Measurements from ENCODE around the gene IFI6. TPM values are rescaled to one million over a fixed set of nuclear protein-coding genes. Genes with fewer than 3 reads are reported as not detected.
"Not testable (repeated sequence)": the region's sequence is repeated elsewhere in the genome, so short reads cannot be mapped to it uniquely, and the experiment has no call there.

The IFI6 gene
- total RNA-seq, 1 experiment from 2014 or later: 4.3 TPM

- H3K9me3 ChIP-seq (ENCODE audit: control insufficient read depth, low read depth, low read length): no peaks in the 10 kb centered on the region
- Mint-ChIP-seq H3K4me1 (no peaks in the 10 kb centered on the region), H3K36me3 (ENCODE audit: insufficient read depth in 1 of 3, low read depth in 3 of 3) (peaks cover 0 to 8% (median 2%) of the 10 kb centered on the region in 3 experiments; a peak in 2 of 7 replicates), H3K27ac (no peak overlapping the region), H3K9me3 (peaks cover 11 to 16% of the 10 kb centered on the region in 2 experiments), H3K4me3 (no peak overlapping the region), H3K27me3 (ENCODE audit: low read depth) (peaks cover 3% of the 10 kb centered on the region)
- no peak overlapping the region for H2BK15ac ChIP-seq (ENCODE audit: low read depth, low read length)
- H3K4ac ChIP-seq (ENCODE audit: low read depth, low read length): no peak overlapping the region
- no peak for TF ChIP-seq CTCF (conservative IDR thresholded peaks at IDR 0.05)
- H3K79me2 ChIP-seq (ENCODE audit: insufficient read depth, low read length): no peaks in the 10 kb centered on the region
- no peaks in the 10 kb centered on the region for H3K23me2 ChIP-seq (ENCODE audit: insufficient read length, low read depth, low read length, poor library complexity, severe bottlenecking)
- no peak overlapping the region for H3T11ph ChIP-seq (ENCODE audit: low read length)
- no peak overlapping the region for H4K91ac ChIP-seq (ENCODE audit: insufficient read length, low read depth, low read length)
- no peak overlapping the region for H3K9ac ChIP-seq (ENCODE audit: extremely low read depth, insufficient read length, low read length)
- no peaks in the 10 kb centered on the region for H3K79me1 ChIP-seq (ENCODE audit: insufficient read depth, low read depth, low read length, poor library complexity, severe bottlenecking)
- H4K5ac ChIP-seq (ENCODE audit: insufficient read length, low read depth, low read length): no peak overlapping the region
- no peak overlapping the region for H3K4me2 ChIP-seq (ENCODE audit: insufficient read depth, insufficient read length, low read length)
- H2BK5ac ChIP-seq (ENCODE audit: insufficient read length, low read length): no peak overlapping the region
- H3K4me1 ChIP-seq (ENCODE audit: insufficient read depth, low read length): no peaks in the 10 kb centered on the region
- no peak for DNase-seq
- H3K23ac ChIP-seq (ENCODE audit: insufficient read length, low read depth, low read length): no peak overlapping the region
- H2BK12ac ChIP-seq (ENCODE audit: insufficient read length, low read depth, low read length): no peak overlapping the region
- no peak overlapping the region for H3K18ac ChIP-seq (ENCODE audit: insufficient read length, low read depth, low read length)
- no peak overlapping the region for H3K14ac ChIP-seq (ENCODE audit: insufficient read depth, low read length)
- H4K20me1 ChIP-seq (ENCODE audit: control insufficient read depth, insufficient read depth, insufficient read length): no peaks in the 10 kb centered on the region
- no peak overlapping the region for H2AK5ac ChIP-seq (ENCODE audit: insufficient read length, low read length)
- no peak overlapping the region for H2BK20ac ChIP-seq (ENCODE audit: low read depth, low read length, poor library complexity, severe bottlenecking)
- H3K27ac ChIP-seq (ENCODE audit: insufficient read length, low read depth, low read length): no peak overlapping the region
- no peak overlapping the region for H4K8ac ChIP-seq (replicated peaks; ENCODE audit: insufficient read length, low read depth, low read length)
- no peak overlapping the region for H2AFZ ChIP-seq (ENCODE audit: low read length)
- no peak overlapping the region for H2BK120ac ChIP-seq (ENCODE audit: low read depth, low read length, poor library complexity, severe bottlenecking)
- H3K27me3 ChIP-seq (ENCODE audit: insufficient read depth, low read length): no peaks in the 10 kb centered on the region
- H3K56ac ChIP-seq (ENCODE audit: insufficient read length, low read depth, low read length): no peak overlapping the region
- WGBS (ENCODE audit: extremely low coverage, insufficient read length, low lambda C conversion rate): no CpG with 5 or more reads among the region's 4 CpGs
These were observed 33.0 kb upstream of the IFI6 start for GRCh38 chr1:27704958-27705357.

GRCh38 chr1:27696835-27697234 is 24.8 kb upstream of the IFI6 start:
- H3K4me2 ChIP-seq (ENCODE audit: insufficient read depth, insufficient read length, low read length); H4K20me1 ChIP-seq (ENCODE audit: control insufficient read depth, insufficient read depth, insufficient read length); H3K27ac ChIP-seq (ENCODE audit: insufficient read length, low read depth, low read length); H3K9ac ChIP-seq (ENCODE audit: extremely low read depth, insufficient read length, low read length); DNase-seq; H3K4me1 Mint-ChIP-seq; H2BK20ac ChIP-seq (ENCODE audit: low read depth, low read length, poor library complexity, severe bottlenecking); H3K23ac ChIP-seq (ENCODE audit: insufficient read length, low read depth, low read length); H3T11ph ChIP-seq (ENCODE audit: low read length); H3K79me2 ChIP-seq (ENCODE audit: insufficient read depth, low read length); H4K91ac ChIP-seq (ENCODE audit: insufficient read length, low read depth, low read length); H3K27me3 ChIP-seq (ENCODE audit: insufficient read depth, low read length); H3K4me3 Mint-ChIP-seq; H3K4ac ChIP-seq (ENCODE audit: low read depth, low read length); H4K8ac ChIP-seq (replicated peaks; ENCODE audit: insufficient read length, low read depth, low read length); H2BK5ac ChIP-seq (ENCODE audit: insufficient read length, low read length); H2BK15ac ChIP-seq (ENCODE audit: low read depth, low read length); H3K27ac Mint-ChIP-seq; H3K9me3 ChIP-seq (ENCODE audit: control insufficient read depth, low read depth, low read length); H3K18ac ChIP-seq (ENCODE audit: insufficient read length, low read depth, low read length); H3K14ac ChIP-seq (ENCODE audit: insufficient read depth, low read length); H2AK5ac ChIP-seq (ENCODE audit: insufficient read length, low read length); H3K79me1 ChIP-seq (ENCODE audit: insufficient read depth, low read depth, low read length, poor library complexity, severe bottlenecking); H3K36me3 Mint-ChIP-seq (ENCODE audit: insufficient read depth in 1 of 3, low read depth in 3 of 3); H4K5ac ChIP-seq (ENCODE audit: insufficient read length, low read depth, low read length); H2BK12ac ChIP-seq (ENCODE audit: insufficient read length, low read depth, low read length); H3K4me1 ChIP-seq (ENCODE audit: insufficient read depth, low read length); H3K27me3 Mint-ChIP-seq (ENCODE audit: low read depth); H3K56ac ChIP-seq (ENCODE audit: insufficient read length, low read depth, low read length); H2BK120ac ChIP-seq (ENCODE audit: low read depth, low read length, poor library complexity, severe bottlenecking); H2AFZ ChIP-seq (ENCODE audit: low read length); H3K23me2 ChIP-seq (ENCODE audit: insufficient read length, low read depth, low read length, poor library complexity, severe bottlenecking): not testable (repeated sequence)
- peaks cover 7 to 14% of the 10 kb centered on the region in 2 experiments for H3K9me3 Mint-ChIP-seq
- WGBS (ENCODE audit: extremely low coverage, insufficient read length, low lambda C conversion rate): no CpG with 5 or more reads among the region's 9 CpGs

All from H9 (cell line).